Measurements from ENCODE around the gene OR1M1.
A peak's percentile ranks its signal among the peaks of the same experiment; 100 is the strongest.
"Not testable (repeated sequence)": the region's sequence is repeated elsewhere in the genome, so short reads cannot be mapped to it uniquely, and the experiment has no call there.

OR1M1 gene

DNA sequence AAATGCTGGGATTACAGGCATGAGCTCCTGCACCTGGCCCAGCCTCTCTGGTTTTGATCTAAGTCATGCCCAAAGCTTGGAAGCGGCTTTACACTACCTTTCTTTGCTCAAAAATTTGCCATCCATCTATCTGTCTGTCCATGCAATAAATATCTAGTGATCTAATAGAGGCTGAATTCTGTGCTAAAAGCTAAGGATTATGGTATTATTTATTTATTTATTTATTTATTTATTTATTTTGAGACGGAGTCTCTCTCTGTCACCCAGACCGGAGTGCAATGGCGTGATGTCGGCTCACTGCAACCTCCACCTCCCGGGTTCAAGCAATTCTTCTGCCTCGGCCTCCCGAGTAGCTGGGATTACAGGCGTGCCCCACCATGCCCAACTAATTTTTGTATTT lies 30.7 kb upstream of the OR1M1 start:
- H3K9me3 ChIP-seq (ENCODE audit: insufficient read depth, low read depth, low read length); H3K9ac ChIP-seq (ENCODE audit: low read depth, low read length); H3K27me3 ChIP-seq (ENCODE audit: insufficient read depth, low read length); H3K27ac ChIP-seq (ENCODE audit: low read depth, low read length); H3K36me3 ChIP-seq (ENCODE audit: insufficient read depth, low read length); H3K4me3 ChIP-seq (ENCODE audit: low read length): not testable (repeated sequence)
- 98% methylated on average over 9 of the region's 9 CpGs for WGBS
- peaks cover 16% of the 10 kb centered on the region for H3K4me1 ChIP-seq (ENCODE audit: insufficient read depth, low read length)

DNA sequence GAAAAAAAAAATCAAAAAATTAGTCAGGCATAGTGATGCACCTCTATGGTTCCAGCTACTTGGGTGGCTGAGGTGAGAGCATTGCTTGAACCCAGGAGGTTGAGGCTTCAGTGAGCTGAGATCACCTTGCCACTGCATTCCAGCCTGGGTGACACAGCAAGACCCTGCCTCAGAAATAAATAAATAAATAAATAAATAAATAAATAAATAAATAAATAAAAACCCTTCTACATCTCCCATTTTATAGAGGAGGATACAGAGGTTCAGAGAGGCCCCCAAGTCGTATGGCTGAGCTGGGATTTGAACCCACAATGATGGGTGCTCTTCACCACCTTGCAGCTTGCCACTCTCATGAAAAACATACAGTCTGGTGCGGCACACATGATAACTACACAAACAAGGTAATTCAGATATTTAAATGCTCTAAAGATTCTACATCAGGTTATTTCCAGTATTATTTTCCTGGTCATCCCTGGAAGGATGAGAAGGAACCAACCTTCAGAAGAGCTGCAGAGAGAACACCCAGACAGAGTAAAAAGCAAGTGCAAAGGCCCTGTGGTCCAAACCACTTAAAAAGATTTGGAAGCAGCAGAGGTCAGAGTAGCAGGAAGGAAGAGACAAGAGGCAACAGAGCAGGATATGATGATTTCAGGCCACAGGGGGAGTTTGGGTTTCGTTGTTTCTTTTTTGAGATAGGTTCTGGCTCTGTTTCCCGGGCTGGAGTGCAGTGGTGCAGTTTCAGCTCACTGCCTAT lies 29.2 kb upstream of the OR1M1 start:
- Histone ChIP-seq H3K9ac (ENCODE audit: low read depth, low read length) (no peak overlapping the region), H3K27ac (ENCODE audit: low read depth, low read length) (no peak overlapping the region), H3K36me3 (ENCODE audit: insufficient read depth, low read length) (no peaks in the 10 kb centered on the region), H3K4me3 (ENCODE audit: low read length) (no peak overlapping the region), H3K4me1 (ENCODE audit: insufficient read depth, low read length) (peaks cover 16% of the 10 kb centered on the region), H3K9me3 (ENCODE audit: insufficient read depth, low read depth, low read length) (no peaks in the 10 kb centered on the region), H3K27me3 (ENCODE audit: insufficient read depth, low read length) (no peaks in the 10 kb centered on the region)
- 94% methylated on average over 4 of the region's 4 CpGs for WGBS

DNA sequence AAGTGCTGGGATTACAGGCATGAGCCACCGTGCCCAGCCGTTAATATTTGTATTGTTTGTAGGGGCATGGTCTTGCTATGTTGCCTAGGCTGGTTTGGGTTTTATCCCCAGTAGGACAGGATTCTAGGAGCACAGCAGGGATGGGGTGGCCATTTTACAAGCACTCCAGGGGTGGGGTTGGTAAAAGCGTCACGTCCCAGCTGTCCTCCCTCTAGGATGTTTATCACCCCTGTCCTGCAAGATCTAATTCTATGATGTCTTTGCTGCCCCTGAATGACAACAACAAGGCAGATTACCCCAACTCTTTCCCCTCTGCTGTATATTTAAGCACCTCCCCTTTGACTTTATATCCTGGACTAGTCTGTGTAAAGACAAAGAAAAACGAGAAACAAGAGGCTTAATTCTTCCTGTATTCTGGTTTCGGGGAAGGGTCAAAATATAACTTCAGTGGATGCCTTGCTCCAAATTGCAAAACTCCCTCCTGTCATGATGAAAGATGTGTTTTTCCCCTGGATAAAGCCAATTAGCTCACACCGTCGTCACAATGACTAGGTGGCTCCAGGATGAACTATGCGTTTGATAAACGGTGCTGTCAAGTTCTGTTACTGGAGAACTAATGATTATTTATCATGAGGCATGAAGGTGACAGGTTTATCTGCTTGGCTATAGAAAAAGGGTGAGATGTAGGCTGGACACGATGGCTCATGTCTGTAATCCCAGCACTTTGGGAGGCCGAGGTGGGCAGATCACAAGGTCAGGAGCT lies 27.8 kb upstream of the OR1M1 start:
- Histone ChIP-seq H3K27ac (ENCODE audit: low read depth, low read length) (no peak overlapping the region), H3K4me3 (ENCODE audit: low read length) (no peak overlapping the region), H3K27me3 (ENCODE audit: insufficient read depth, low read length) (no peaks in the 10 kb centered on the region), H3K9me3 (ENCODE audit: insufficient read depth, low read depth, low read length) (no peaks in the 10 kb centered on the region), H3K36me3 (ENCODE audit: insufficient read depth, low read length) (no peaks in the 10 kb centered on the region), H3K4me1 (ENCODE audit: insufficient read depth, low read length) (peaks cover 14% of the 10 kb centered on the region), H3K9ac (ENCODE audit: low read depth, low read length) (no peak overlapping the region)
- WGBS: 86% methylated on average over 12 of the region's 12 CpGs

DNA sequence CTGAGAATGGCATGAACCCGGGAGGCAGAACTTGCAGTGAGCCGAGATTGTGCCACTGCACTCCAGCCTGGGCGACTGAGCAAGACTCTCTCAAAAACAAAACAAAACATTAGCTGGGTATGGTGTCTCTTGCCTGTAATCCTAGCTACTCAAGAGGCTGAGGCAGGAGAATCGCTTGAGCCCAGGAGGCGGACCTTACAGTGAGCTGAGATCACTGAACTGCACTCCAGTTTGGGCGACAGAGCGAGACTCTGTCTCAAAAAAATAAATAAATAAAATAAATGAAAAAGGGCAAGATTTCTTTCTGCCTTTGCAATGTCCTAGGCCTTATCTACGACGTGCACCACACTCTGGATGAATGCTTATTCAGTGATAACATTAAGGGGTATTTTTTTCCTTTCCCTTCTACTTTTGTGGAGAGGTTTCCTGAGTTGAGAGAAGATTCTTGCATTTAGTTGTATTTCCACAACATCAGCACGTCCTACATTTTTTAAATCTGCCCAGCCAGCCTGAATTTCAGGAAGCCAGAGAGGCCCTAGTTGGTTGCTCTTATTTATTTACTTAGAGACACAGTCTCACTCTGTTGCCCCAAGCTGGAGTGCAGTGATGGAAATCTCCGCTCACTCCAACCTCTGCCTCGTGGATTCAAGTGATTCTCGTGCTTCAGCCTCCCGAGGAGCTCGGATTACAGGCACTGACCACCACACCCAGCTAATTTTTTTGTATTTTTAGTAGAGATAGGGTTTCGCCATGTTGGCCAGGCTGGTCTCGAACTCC lies 26.1 kb upstream of the OR1M1 start:
- no peak overlapping the region for H3K4me3 ChIP-seq (ENCODE audit: low read length)
- peaks cover 3% of the 10 kb centered on the region; the same call in 1 of the 2 replicates for H3K4me1 ChIP-seq (ENCODE audit: insufficient read depth, low read length)
- no peaks in the 10 kb centered on the region for H3K9me3 ChIP-seq (ENCODE audit: insufficient read depth, low read depth, low read length)
- no peak overlapping the region for H3K27ac ChIP-seq (ENCODE audit: low read depth, low read length)
- H3K36me3 ChIP-seq (ENCODE audit: insufficient read depth, low read length): no peaks in the 10 kb centered on the region
- no peak overlapping the region for H3K9ac ChIP-seq (ENCODE audit: low read depth, low read length)
- WGBS: 82% methylated on average over 14 of the region's 17 CpGs
- no peaks in the 10 kb centered on the region for H3K27me3 ChIP-seq (ENCODE audit: insufficient read depth, low read length)

DNA sequence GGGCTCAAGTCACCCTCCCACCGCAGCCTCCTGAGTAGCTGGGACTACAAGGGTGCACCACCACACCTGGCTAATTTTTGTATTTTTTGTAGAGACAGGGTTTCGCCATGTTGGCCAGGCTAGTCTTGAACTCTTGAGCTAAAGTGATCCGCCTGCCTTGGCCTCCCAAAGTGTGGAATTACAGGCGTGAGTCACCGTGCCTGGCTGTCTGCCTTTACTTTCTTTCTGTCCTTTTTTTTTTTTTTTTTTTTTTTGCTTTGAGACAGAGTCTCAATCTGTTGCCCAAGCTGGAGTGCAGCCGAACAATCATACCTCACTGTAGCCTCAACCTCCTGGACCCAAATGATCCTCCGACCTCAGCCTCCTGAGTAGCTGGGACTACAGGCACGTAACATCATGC lies 25.0 kb upstream of the OR1M1 start:
- Histone ChIP-seq H3K27me3 (ENCODE audit: insufficient read depth, low read length) (no peaks in the 10 kb centered on the region), H3K27ac (ENCODE audit: low read depth, low read length) (no peak overlapping the region), H3K9me3 (ENCODE audit: insufficient read depth, low read depth, low read length) (no peaks in the 10 kb centered on the region), H3K4me1 (ENCODE audit: insufficient read depth, low read length) (no peaks in the 10 kb centered on the region), H3K36me3 (ENCODE audit: insufficient read depth, low read length) (no peaks in the 10 kb centered on the region), H3K4me3 (ENCODE audit: low read length) (no peak overlapping the region), H3K9ac (ENCODE audit: low read depth, low read length) (no peak overlapping the region)
- WGBS: 89% methylated on average over 8 of the region's 8 CpGs

DNA sequence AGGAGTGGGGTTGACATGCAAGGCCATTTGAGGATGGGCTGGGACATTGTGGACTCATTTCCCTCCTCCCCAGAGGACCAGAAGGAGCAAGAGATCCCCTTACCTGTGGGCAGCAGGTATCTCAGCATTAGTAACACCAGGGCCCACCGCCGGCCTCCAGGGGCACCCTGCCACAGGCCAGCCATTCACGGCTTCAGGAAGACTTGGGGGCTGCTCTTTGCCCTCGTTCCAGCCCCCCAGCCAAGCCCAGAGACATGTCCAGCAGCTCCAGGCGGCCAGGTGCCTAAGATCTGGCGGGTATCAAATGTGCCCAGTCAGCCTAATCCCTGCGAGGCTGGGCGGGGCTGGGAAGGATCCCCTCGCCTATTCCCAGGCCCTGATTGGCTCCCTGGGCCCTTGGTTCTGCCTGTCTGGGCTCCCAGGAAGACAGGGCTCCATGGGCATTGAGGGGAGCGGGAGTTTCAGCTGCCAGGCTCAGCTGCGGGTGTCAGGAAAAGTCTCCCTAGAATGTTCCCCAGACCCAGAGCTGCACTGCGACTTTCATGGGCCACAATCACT lies 21.3 kb upstream of the OR1M1 start:
- 85% methylated on average over 12 of the region's 12 CpGs for WGBS
- Histone ChIP-seq H3K27me3 (ENCODE audit: insufficient read depth, low read length) (no peaks in the 10 kb centered on the region), H3K4me3 (ENCODE audit: low read length) (no peak overlapping the region), H3K36me3 (ENCODE audit: insufficient read depth, low read length) (no peaks in the 10 kb centered on the region), H3K9ac (ENCODE audit: low read depth, low read length) (no peak overlapping the region), H3K27ac (ENCODE audit: low read depth, low read length) (no peak overlapping the region), H3K9me3 (ENCODE audit: insufficient read depth, low read depth, low read length) (no peaks in the 10 kb centered on the region), H3K4me1 (ENCODE audit: insufficient read depth, low read length) (no peaks in the 10 kb centered on the region)

DNA sequence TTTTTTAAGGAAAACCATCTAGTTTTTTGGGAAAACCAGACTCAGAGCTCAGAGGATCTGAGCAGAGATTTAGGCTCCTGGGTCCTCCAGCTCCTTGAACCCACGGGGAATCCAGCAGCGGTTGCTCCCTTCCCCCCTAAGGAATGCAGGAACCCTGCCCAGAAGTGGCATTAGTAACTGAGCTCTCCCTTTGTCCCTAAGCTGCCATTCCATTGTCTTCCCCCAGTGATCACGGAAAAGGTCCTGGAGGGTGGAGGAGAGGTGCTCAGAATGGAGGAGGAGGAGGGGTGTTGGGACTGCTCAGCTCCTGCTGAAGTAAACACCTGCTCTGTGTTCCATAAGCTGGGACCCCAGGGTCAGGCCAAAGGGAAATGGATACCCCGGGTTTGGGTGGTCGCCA lies 16.8 kb upstream of the OR1M1 start:
- peak overlapping the region; percentile 60; the same call in 1 of the 2 replicates for H3K27ac ChIP-seq (ENCODE audit: low read depth, low read length)
- WGBS: 28% methylated on average over 5 of the region's 5 CpGs
- H3K36me3 ChIP-seq (ENCODE audit: insufficient read depth, low read length): no peaks in the 10 kb centered on the region
- no peaks in the 10 kb centered on the region for H3K9me3 ChIP-seq (ENCODE audit: insufficient read depth, low read depth, low read length)
- no peaks in the 10 kb centered on the region for H3K27me3 ChIP-seq (ENCODE audit: insufficient read depth, low read length)
- H3K4me1 ChIP-seq (ENCODE audit: insufficient read depth, low read length): peaks cover 9% of the 10 kb centered on the region
- no peak overlapping the region for H3K4me3 ChIP-seq (ENCODE audit: low read length)
- no peak overlapping the region for H3K9ac ChIP-seq (ENCODE audit: low read depth, low read length)

DNA sequence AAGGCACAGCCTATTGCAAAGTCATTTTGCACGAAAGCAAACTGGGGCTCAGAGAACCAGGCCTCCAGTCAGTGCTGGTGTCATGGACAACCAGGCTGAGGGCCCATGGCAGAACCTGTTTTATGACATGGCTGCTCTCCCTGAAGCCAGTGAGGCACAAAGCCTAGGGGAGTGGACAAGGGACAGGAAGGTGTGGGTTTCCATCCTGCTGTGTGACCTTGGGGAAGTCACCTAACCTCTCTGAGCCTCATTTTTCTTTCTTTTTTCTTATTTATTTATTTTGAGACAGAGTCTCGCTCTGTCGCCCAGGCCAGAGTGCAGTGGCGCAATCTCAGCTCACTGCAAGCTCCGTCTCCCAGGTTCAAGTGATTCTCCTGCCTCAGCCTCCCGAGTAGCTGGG lies 15.1 kb upstream of the OR1M1 start:
- not testable (repeated sequence) for H3K9me3 ChIP-seq (ENCODE audit: insufficient read depth, low read depth, low read length); H3K9ac ChIP-seq (ENCODE audit: low read depth, low read length); H3K4me3 ChIP-seq (ENCODE audit: low read length); H3K27ac ChIP-seq (ENCODE audit: low read depth, low read length); H3K27me3 ChIP-seq (ENCODE audit: insufficient read depth, low read length); H3K36me3 ChIP-seq (ENCODE audit: insufficient read depth, low read length)
- 95% methylated on average over 6 of the region's 6 CpGs for WGBS
- H3K4me1 ChIP-seq (ENCODE audit: insufficient read depth, low read length): peaks cover 18% of the 10 kb centered on the region

DNA sequence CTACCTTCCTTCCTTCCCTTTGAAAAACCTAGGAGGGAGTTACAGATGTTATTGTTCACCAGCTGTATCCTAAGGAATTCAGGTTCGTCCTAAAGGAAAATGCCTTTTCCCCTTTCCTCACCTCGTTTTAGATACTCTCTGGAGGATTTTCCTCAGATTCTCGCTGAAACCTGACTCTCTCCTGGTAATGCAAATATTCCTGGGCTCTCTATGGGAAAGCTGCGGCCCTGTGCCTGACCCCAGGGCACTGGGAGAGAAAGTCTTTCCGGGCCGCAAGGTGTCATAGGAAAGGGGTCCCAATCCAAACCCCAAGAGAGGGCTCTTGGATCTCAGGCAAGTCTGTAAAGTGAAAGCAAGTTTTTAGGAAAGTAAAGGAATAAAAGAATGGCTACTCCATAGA lies 13.1 kb upstream of the OR1M1 start:
- no peaks in the 10 kb centered on the region for H3K9me3 ChIP-seq (ENCODE audit: insufficient read depth, low read depth, low read length)
- H3K4me3 ChIP-seq (ENCODE audit: low read length): no peak overlapping the region
- H3K36me3 ChIP-seq (ENCODE audit: insufficient read depth, low read length): no peaks in the 10 kb centered on the region
- no peaks in the 10 kb centered on the region for H3K27me3 ChIP-seq (ENCODE audit: insufficient read depth, low read length)
- H3K27ac ChIP-seq (ENCODE audit: low read depth, low read length): peak overlapping the region; percentile 86
- H3K4me1 ChIP-seq (ENCODE audit: insufficient read depth, low read length): peaks cover 18% of the 10 kb centered on the region
- no peak overlapping the region for H3K9ac ChIP-seq (ENCODE audit: low read depth, low read length)
- 34% methylated on average over 6 of the region's 6 CpGs for WGBS

DNA sequence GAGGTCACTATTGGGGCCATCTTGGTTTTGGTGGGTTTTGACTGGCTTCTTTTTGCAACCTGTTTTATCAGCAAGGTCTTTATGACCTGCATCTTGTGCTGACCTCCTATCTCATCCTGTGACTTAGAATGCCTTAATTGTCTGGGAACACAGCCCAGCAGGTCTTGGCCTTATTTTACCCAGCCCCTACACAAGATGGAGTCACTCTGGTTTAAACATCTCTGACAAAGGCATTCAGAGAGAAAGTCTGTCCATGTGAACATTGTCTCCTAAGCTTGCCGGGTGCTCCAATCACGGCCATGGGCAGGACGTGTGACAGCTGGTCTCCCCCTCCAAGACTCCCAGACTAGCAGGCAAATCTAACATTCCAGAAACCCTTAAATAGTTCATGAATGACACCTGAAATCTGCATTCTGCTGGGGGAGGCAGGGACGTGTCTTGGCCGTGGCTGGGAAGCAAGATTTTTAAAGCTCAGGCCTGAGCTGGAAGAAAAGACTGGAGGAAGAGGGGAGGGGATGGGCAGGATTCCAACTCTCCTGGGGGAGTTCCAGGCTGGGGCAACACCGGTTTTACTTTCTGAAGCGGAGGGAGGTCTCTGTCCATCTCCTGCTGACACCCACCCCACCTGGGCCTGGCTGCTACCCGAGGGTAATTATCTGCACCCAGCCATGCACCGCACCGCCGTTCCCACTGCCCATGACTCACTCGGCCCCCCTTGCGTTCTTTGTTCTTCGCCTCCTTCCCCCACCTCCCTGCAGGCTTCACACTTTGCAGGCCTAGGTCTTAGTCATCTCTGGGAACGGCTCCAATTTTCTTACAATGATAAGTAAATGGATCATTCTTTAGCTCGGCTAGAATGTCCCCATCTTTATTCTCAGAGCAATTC lies 11.6 kb upstream of the OR1M1 start:
- Histone ChIP-seq H3K36me3 (ENCODE audit: insufficient read depth, low read length) (no peaks in the 10 kb centered on the region), H3K9ac (ENCODE audit: low read depth, low read length) (peak overlapping the region; percentile 65; the same call in 1 of the 2 replicates), H3K9me3 (ENCODE audit: insufficient read depth, low read depth, low read length) (no peaks in the 10 kb centered on the region), H3K27ac (ENCODE audit: low read depth, low read length) (peak overlapping the region; percentile 84), H3K4me1 (ENCODE audit: insufficient read depth, low read length) (peaks cover 18% of the 10 kb centered on the region), H3K4me3 (ENCODE audit: low read length) (no peak overlapping the region), H3K27me3 (ENCODE audit: insufficient read depth, low read length) (no peaks in the 10 kb centered on the region)
- WGBS: 25% methylated on average over 16 of the region's 16 CpGs
